GM13977 (cell line): ENCODE measurements around the gene SPOP.

Experiments used
- DNase-seq: peaks from one replicate; pipeline ENCODE4 v3.0.0; 2012; ENCODE audit warnings: low spot score
- CTCF ChIP-seq: IDR thresholded peaks from 2 replicates; pipeline ENCODE4 v1.5.1; 2012; ENCODE audit warnings: mild to moderate bottlenecking, control low read depth; ENCODE audit not compliant: insufficient read depth; ENCODE audit errors: extremely low read depth, missing control alignments
- in situ Hi-C: fragments of 300-500 bp; cut with MboI; formaldehyde crosslinking; loops from one replicate; pipeline ENCODE4 v1.12.0; 2022; ENCODE audit warnings: low sequenced_read_pairs, low pct_unique_long_range_greater_than_20kb, mixed read lengths, inconsistent platforms; ENCODE audit not compliant: unreplicated experiment

Gene SPOP

GRCh38 chr17:49613182-49613800 lies 64.6 kb downstream of the SPOP start:
- no peak for DNase-seq
- in situ Hi-C loops, result no loop called here
- TF ChIP-seq CTCF, result no peak

- in situ Hi-C loops, result no loop called here
- no peak for TF ChIP-seq CTCF
- no peak for DNase-seq
These were observed 65.2 kb downstream of the SPOP start for GRCh38 chr17:49612726-49613125.

- no peak for DNase-seq
- in situ Hi-C loops, result no loop called here
- no peak for TF ChIP-seq CTCF
These were observed 66.9 kb downstream of the SPOP start for GRCh38 chr17:49610883-49611584.

GRCh38 chr17:49604314-49604869 lies 73.5 kb downstream of the SPOP start:
- no peak for DNase-seq
- in situ Hi-C loops, result no loop called here
- TF ChIP-seq CTCF, result no peak

- no peak for DNase-seq
- TF ChIP-seq CTCF, result no peak
- in situ Hi-C loops, result no loop called here
These were observed 74.2 kb downstream of the SPOP start for GRCh38 chr17:49603720-49604119.

- DNase-seq, result no peak
- in situ Hi-C loops, result no loop called here
- TF ChIP-seq CTCF, result no peak
These were observed 74.7 kb downstream of the SPOP start for GRCh38 chr17:49603238-49603637.
